HG03108 (cell line): ENCODE measurements around the gene ZBTB22.
"Not testable (repeated sequence)": the region's sequence is repeated elsewhere in the genome, so short reads cannot be mapped to it uniquely, and the experiment has no call there.

Source experiments
- ATAC-seq: cut with Tn5 transposase; IDR thresholded peaks from one replicate; pipeline ENCODE4 v1.9.1; 2021; ENCODE audit warnings: moderate library complexity; ENCODE audit not compliant: unreplicated experiment

ZBTB22 gene

GRCh38 chr6:33317669-33318425 is at the start of gene ZBTB22:
Gene ZBTB22, minus strand, starts transcription at chr6:33317744. Its CDS starts 828 bp downstream, at chr6:33316916.
- peak; percentile 38 for ATAC-seq

- no peak for ATAC-seq
Observed at GRCh38 chr6:33367009-33367714, 49.6 kb upstream of the ZBTB22 start.

GRCh38 chr6:33365206-33365971 is 47.8 kb upstream of the ZBTB22 start:
- not testable (repeated sequence) for ATAC-seq

- not testable (repeated sequence) for ATAC-seq
Observed at GRCh38 chr6:33364475-33365205, 47.1 kb upstream of the ZBTB22 start.

GRCh38 chr6:33363486-33363885 is 45.9 kb upstream of the ZBTB22 start:
- ATAC-seq = not testable (repeated sequence)

GRCh38 chr6:33359331-33359730 is 41.8 kb upstream of the ZBTB22 start:
- ATAC-seq = no peak

GRCh38 chr6:33357160-33357871 is 39.8 kb upstream of the ZBTB22 start:
- not testable (repeated sequence) for ATAC-seq

- no peak for ATAC-seq
Observed at GRCh38 chr6:33356295-33356694, 38.8 kb upstream of the ZBTB22 start.

- not testable (repeated sequence) for ATAC-seq
Observed at GRCh38 chr6:33355860-33356259, 38.3 kb upstream of the ZBTB22 start.

- ATAC-seq = no peak
Observed at GRCh38 chr6:33347816-33348215, 30.3 kb upstream of the ZBTB22 start.

- not testable (repeated sequence) for ATAC-seq
Observed at GRCh38 chr6:33346972-33347371, 29.4 kb upstream of the ZBTB22 start.

GRCh38 chr6:33344701-33345697 is 27.5 kb upstream of the ZBTB22 start:
- no peak for ATAC-seq

- peak; percentile 50 for ATAC-seq
Observed at GRCh38 chr6:33343953-33344611, 26.5 kb upstream of the ZBTB22 start.

- not testable (repeated sequence) for ATAC-seq
Observed at GRCh38 chr6:33343606-33343952, 26.0 kb upstream of the ZBTB22 start.

- no peak for ATAC-seq
Observed at GRCh38 chr6:33339193-33339592, 21.6 kb upstream of the ZBTB22 start.

GRCh38 chr6:33336495-33336894 is 19.0 kb upstream of the ZBTB22 start:
- ATAC-seq = no peak

GRCh38 chr6:33335916-33336315 is 18.4 kb upstream of the ZBTB22 start:
- ATAC-seq = no peak

GRCh38 chr6:33333666-33334065 is 16.1 kb upstream of the ZBTB22 start:
- no peak for ATAC-seq

- no peak for ATAC-seq
Observed at GRCh38 chr6:33330736-33331135, 13.2 kb upstream of the ZBTB22 start.
